Measurements from ENCODE around the gene TSPAN33. TPM values are rescaled to one million over a fixed set of nuclear protein-coding genes. Genes with fewer than 3 reads are reported as not detected.

The TSPAN33 gene
- total and polyA plus RNA-seq, 2 of the 13 experiments (the other 11 are each of a cell fraction or from before 2014, with no cell fraction given): 15.3 to 16.5 TPM

DNA sequence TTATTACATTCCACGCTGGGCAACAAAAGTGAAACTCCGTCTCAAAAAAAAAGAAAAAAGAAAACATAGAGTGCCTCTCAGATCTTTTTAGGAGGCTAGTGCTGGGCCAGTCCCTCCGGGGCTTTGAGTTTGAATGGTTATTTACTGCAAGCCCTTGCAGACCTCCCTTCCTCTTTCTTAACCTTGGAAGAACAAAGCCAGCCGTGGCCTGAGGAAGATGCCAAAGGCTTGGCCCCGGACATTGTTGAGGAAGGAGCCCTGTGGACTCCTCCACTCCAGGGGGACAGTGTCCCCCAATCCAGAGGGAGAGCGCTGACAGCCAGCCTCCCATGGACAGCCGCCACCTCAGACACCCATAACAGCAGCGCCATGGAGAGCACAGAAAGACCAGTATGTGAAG is 5.0 kb downstream of the TSPAN33 start (continued):
- TF ChIP-seq THRA (CRISPR knock-in tag; IDR thresholded peaks at IDR 0.05; ENCODE audit: borderline replicate concordance): no peak
- no peak for TF ChIP-seq ZIK1 (CRISPR knock-in tag; IDR thresholded peaks at IDR 0.05; ENCODE audit: borderline replicate concordance, low read depth)
- no peak for TF ChIP-seq EP300 (IDR thresholded peaks at IDR 0.05; ENCODE audit: low read depth in 2 of 2, low read length in 2 of 2)
- no peak for TF ChIP-seq EP300 (CRISPR knock-in tag; IDR thresholded peaks at IDR 0.05; ENCODE audit: borderline replicate concordance)
- TF ChIP-seq, protein P1, sequence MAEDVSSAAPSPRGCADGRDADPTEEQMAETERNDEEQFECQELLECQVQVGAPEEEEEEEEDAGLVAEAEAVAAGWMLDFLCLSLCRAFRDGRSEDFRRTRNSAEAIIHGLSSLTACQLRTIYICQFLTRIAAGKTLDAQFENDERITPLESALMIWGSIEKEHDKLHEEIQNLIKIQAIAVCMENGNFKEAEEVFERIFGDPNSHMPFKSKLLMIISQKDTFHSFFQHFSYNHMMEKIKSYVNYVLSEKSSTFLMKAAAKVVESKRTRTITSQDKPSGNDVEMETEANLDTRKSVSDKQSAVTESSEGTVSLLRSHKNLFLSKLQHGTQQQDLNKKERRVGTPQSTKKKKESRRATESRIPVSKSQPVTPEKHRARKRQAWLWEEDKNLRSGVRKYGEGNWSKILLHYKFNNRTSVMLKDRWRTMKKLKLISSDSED (CRISPR knock-in tag; IDR thresholded peaks at IDR 0.05): no peak
- TF ChIP-seq FUBP1 (CRISPR knock-in tag; IDR thresholded peaks at IDR 0.05; ENCODE audit: borderline replicate concordance): no peak
- TF ChIP-seq ZNF160 (CRISPR knock-in tag; IDR thresholded peaks at IDR 0.05): no peak

Measured in HepG2 (cell line).